K562 (cell line): ENCODE measurements around the gene TANC1. TPM values are rescaled to one million over a fixed set of nuclear protein-coding genes. Genes with fewer than 3 reads are reported as not detected.
A peak's percentile ranks its signal among the peaks of the same experiment; 100 is the strongest.

Experiments
- CREM ChIP-seq: IDR thresholded peaks from 2 replicates; pipeline ENCODE4 v1.6.1; 2014; ENCODE audit warnings: antibody characterized with exemption, low read depth
- CTCF ChIP-seq, 3 experiments: IDR thresholded peaks in 2 of 3; conservative IDR thresholded peaks in 1 of 3; 2 replicates each; pipeline ENCODE4 v1.5.1; 2011 to 2012; ENCODE audit warnings: low read length in 3 of 3, mild to moderate bottlenecking in 3 of 3, control low read depth in 2 of 3, improper control_type of control experiment in 1 of 3, inconsistent platforms in 1 of 3, low read depth in 1 of 3, mixed read lengths in 1 of 3, moderate library complexity in 1 of 3; ENCODE audit not compliant: insufficient read depth in 2 of 3
- EP400 ChIP-seq: fragments of 450-650 bp; IDR thresholded peaks from 2 replicates; pipeline ENCODE4 v1.6.1; 2017; ENCODE audit warnings: antibody characterized with exemption, mild to moderate bottlenecking, moderate library complexity
- JUND ChIP-seq, 2 experiments: IDR thresholded peaks; 2 replicates in 1 of 2; 3 replicates in 1 of 2; pipeline ENCODE4 v1.6.1; 2011; ENCODE audit warnings: borderline replicate concordance in 2 of 2, low read depth in 2 of 2, low read length in 2 of 2, improper control_type of control experiment in 1 of 2, missing biosample characterization in 1 of 2, missing genetic modification characterization in 1 of 2, missing genetic modification reagents in 1 of 2
- XRCC5 ChIP-seq: fragments of 200-400 bp; formaldehyde crosslinking; IDR thresholded peaks from 2 replicates; pipeline ENCODE4 v1.6.1; 2017; ENCODE audit warnings: low read depth, mild to moderate bottlenecking, low read length
- polyA plus RNA-seq, 8 experiments: library from polyadenylated mRNA; depleted of rRNA in 4 of 8; stranded (reverse) in 5 of 8; unstranded in 3 of 8; fragments of >200 nt; fragmentation: Nextera tagmentation in 2 of 8; fragmentation: Illumina TruSeq in 1 of 8; extraction: Ambion mirVana in 2 of 8; extraction: Trizol in 1 of 8; gene quantifications; 2 replicates each; pipeline versions ENCODE4 v1.2.1 to v1.2.3, GENCODE V29; 2011 to 2014; ENCODE audit warnings: inconsistent platforms in 1 of 8, missing spikeins in 1 of 8
- total RNA-seq, 7 experiments: library from RNA; depleted of rRNA in 6 of 7; stranded (reverse); fragments of >200 nt in 6 of 7; fragmentation: Illumina TruSeq in 2 of 7; extraction: Trizol in 2 of 7; gene quantifications; 2 replicates each; pipeline versions ENCODE4 v1.2.1 to v1.2.3, GENCODE V29; 2011 to 2021; ENCODE audit warnings: low replicate concordance in 1 of 7

TANC1 gene
- total and polyA plus RNA-seq, 9 of the 15 experiments (the other 6 are each of a cell fraction or from before 2014, with no cell fraction given) = under 0.01 to 0.20 (median 0.07) TPM; not detected in 1

- TF ChIP-seq CTCF (IDR thresholded peaks at IDR 0.05 in 2 of 3, conservative IDR thresholded peaks at IDR 0.05 in 1 of 3; ENCODE audit: insufficient read depth in 2 of 3, low read depth in 1 of 3, low read length in 3 of 3) (peak; percentile 85 to 94 (median 94)), XRCC5 (peak; percentile 70; the same call in 1 of the 2 replicates), EP400 (no peak), CREM (0 out of 2 replicates have a peak, but pooled peaks have one; percentile 27), JUND (IDR thresholded peaks at IDR 0.05; ENCODE audit: borderline replicate concordance, low read depth, low read length) (peak; percentile 64), JUND (tag; IDR thresholded peaks at IDR 0.05; ENCODE audit: borderline replicate concordance, low read depth, low read length) (no peak; the same call in 2 of the 3 replicates)
These were observed 149.8 kb downstream of the TANC1 start (continued) for GRCh38 chr2:159118115-159118858.
